GM12874 (cell line): ENCODE measurements around the gene KMT2C.

ENCODE experiments used
- CTCF ChIP-seq: IDR thresholded peaks from 2 replicates; pipeline ENCODE4 v1.5.1; 2011; ENCODE audit warnings: low read depth, mild to moderate bottlenecking, control low read depth, low read length, moderate library complexity; ENCODE audit not compliant: insufficient read depth

Gene KMT2C

GRCh38 chr7:152137476-152138025, 298.3 kb downstream of the KMT2C start:
- no peak for TF ChIP-seq CTCF

GRCh38 chr7:152136686-152137085, 299.1 kb downstream of the KMT2C start:
- no peak for TF ChIP-seq CTCF

GRCh38 chr7:152133804-152134203, 302.0 kb downstream of the KMT2C start:
- no peak for TF ChIP-seq CTCF

- no peak for TF ChIP-seq CTCF
These were observed 303.0 kb downstream of the KMT2C start for GRCh38 chr7:152132812-152133211.

GRCh38 chr7:152131981-152132494, 303.8 kb downstream of the KMT2C start:
- no peak for TF ChIP-seq CTCF

GRCh38 chr7:152130658-152131590, 304.9 kb downstream of the KMT2C start:
- TF ChIP-seq CTCF = no peak

GRCh38 chr7:152129682-152130081, 306.1 kb downstream of the KMT2C start:
- TF ChIP-seq CTCF = no peak
